Activated naive CD4-positive, alpha-beta T cell treated with anti-CD3 and anti-CD28 coated beads, Interleukin-2, amount 10 ng/mL, durations not matched to agents 7 days and 5 days (primary cell): ENCODE data around the gene POP4.
"Not testable (repeated sequence)": the region's sequence is repeated elsewhere in the genome, so short reads cannot be mapped to it uniquely, and the experiment has no call there.

Source experiments
- CTCF ChIA-PET: fragments of 350-600 bp; sonication (Branson Sonifier 250); formaldehyde crosslinking; loops from one replicate; lab custom pipeline; 2021; ENCODE audit warnings: antibody characterized with exemption; lab: Charles Lee
- DNase-seq: peaks from one replicate; pipeline ENCODE4 v3.0.0-alpha.2; 2020
- H3K27ac Mint-ChIP-seq: one replicate; pipeline ENCODE4 v1.8.0; 2021; ENCODE audit warnings: mild to moderate bottlenecking, moderate library complexity, mixed read lengths
- H3K27me3 Mint-ChIP-seq: one replicate; pipeline ENCODE4 v1.8.0; 2021; ENCODE audit warnings: mild to moderate bottlenecking, mixed read lengths
- H3K36me3 Mint-ChIP-seq: one replicate; pipeline ENCODE4 v1.8.0; 2021; ENCODE audit warnings: mixed read lengths
- H3K4me1 Mint-ChIP-seq: one replicate; pipeline ENCODE4 v1.8.0; 2021; ENCODE audit warnings: mixed read lengths
- H3K4me3 Mint-ChIP-seq: one replicate; pipeline ENCODE4 v1.8.0; 2021; ENCODE audit warnings: mild to moderate bottlenecking, moderate library complexity, mixed read lengths
- H3K9me3 Mint-ChIP-seq: one replicate; pipeline ENCODE4 v1.8.0; 2021; ENCODE audit warnings: mixed read lengths

The POP4 gene

DNA sequence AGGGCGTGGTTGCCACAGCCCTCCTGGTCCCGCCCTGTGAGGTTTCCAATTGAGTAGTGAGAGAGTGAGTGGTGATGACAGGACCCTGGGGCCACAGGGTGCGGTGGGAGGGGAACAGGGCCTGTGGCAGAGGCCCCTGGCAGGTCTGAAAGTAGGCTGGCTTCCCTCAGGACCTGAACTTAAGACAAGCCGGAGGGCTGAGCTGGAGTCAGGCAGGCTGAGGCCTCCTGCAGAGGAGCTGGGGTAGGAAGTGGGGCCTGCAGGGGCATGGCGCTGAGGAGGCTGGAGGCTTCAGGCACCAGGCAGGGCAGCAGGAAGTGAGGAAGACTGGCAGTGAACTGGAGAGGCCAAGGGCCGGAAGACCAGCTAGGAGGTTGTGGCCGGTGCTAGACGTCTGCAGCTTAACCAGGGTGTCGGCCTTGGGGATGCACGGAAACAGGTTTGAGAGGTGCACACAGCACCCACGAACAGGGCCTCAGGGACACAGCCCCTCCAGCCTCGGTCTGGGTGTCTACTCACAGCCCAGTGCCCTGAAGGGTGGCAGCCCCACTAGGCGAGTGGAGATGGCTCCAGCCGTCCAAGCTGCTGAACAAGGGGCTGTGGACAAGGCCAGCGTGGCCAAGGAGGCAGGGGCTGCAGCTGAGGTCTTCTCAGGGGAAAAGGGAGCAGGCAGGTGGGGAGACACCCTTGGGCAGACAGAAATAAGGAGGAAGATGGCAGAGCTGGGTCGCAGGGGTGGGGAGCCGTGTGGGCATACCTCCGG is 17.8 kb downstream of the POP4 start:
- Mint-ChIP-seq H3K27ac (peak overlapping the region; percentile 75), H3K36me3 (no peaks in the 10 kb centered on the region), H3K4me1 (peaks cover 52% of the 10 kb centered on the region), H3K27me3 (peaks cover 17% of the 10 kb centered on the region), H3K4me3 (peak overlapping the region; percentile 30), H3K9me3 (no peaks in the 10 kb centered on the region)
- CTCF ChIA-PET: interaction anchor here (0.9 to 3.5 kb wide), 5 partner anchors 13 to 93 kb away, joined by 3 to 14 read pairs (median 5); no protein-coding TSS in a partner anchor
- DNase-seq: peak; percentile 34

DNA sequence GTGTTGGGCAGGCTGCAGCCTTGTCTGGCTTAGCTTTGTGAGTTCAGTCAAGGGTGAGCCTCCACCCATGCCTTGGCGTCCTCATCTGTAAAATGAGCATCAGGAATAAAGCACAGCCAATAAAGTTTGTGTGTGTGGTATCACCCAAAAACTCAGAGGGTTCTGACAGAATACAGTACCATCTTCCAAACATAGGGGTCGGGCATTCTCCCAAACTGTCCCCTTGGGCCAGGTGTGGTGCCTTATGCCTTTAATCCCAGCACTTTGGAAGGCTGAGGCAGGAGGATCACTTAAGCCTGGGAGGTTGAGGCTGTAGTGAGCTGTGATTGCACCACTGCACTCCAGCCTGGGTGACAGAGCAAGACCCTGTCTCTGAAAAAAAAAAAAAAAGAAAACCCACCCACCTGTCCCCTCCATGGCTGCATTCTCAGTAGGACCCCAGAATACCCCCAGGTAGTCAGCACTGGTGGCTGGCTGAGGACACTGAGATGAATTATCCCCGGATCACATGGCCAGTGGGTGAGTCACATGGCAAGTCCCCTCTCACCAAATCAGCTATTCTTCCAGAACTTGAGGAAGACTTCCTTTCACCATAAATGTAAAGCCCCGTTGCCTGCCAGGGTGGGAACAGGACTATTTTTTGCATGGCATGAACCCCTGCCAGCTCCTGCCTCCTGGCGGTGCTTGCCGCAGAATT is 18.6 kb downstream of the POP4 start:
- Mint-ChIP-seq H3K4me3 (peak overlapping the region; percentile 30), H3K36me3 (no peaks in the 10 kb centered on the region), H3K27ac (peak overlapping the region; percentile 75), H3K27me3 (peaks cover 17% of the 10 kb centered on the region), H3K4me1 (peaks cover 52% of the 10 kb centered on the region), H3K9me3 (no peaks in the 10 kb centered on the region)
- DNase-seq: no peak
- CTCF ChIA-PET: interaction anchor here (0.9 to 3.5 kb wide), 3 partner anchors 14 to 65 kb away, joined by 3 to 14 read pairs (median 5); no protein-coding TSS in a partner anchor

DNA sequence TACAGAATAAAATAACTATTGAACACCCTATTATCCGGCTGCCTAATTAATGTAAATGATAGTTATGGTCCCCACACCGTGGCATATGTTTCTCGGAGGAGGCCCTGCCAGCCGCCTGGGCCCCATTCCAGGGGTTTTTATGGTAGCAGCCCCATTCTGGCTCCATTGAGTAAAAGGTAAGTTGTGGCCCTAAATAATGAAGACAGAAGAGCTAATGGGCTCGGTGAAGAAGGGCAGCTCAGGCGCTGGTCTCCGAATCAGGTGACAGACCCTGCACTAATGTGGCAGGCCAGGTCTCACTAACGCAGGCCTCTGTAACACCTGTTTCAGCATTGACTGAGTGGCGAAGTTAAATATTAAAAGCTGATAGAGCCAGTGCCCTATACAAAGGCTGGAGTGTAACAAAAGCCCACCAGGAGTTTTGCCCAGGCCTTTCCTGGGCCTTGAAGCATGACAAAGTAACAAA is 19.1 kb downstream of the POP4 start:
- Mint-ChIP-seq H3K4me3 (no peak overlapping the region), H3K36me3 (no peaks in the 10 kb centered on the region), H3K4me1 (peaks cover 48% of the 10 kb centered on the region), H3K27ac (no peak overlapping the region), H3K9me3 (no peaks in the 10 kb centered on the region), H3K27me3 (peaks cover 11% of the 10 kb centered on the region)
- DNase-seq: no peak
- CTCF ChIA-PET: interaction anchor here (1.2 to 3.5 kb wide), 2 partner anchors 11 to 14 kb away, joined by 3 to 14 read pairs; no protein-coding TSS in a partner anchor

DNA sequence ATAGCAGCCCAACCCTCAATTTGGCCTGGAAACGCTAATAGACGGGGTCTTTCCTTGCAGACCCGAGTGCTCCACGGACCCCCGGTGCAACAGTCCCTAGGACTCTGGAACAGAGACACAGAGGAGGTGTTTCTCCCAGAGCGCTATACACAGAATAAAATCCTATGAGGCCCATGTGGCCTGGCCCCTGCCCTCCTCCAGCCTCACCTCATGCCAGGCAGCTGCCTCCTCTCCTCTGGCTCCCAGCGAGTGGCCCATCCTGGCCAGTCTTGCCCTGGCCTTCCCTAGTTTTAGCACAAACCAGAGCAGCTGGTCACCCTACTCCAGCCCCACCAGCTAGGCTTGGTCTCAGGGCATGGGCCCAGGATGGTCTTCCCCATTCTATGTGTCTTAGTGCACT is 20.3 kb downstream of the POP4 start:
- no peaks in the 10 kb centered on the region for H3K36me3 Mint-ChIP-seq
- H3K4me3 Mint-ChIP-seq: no peak overlapping the region
- H3K27ac Mint-ChIP-seq: no peak overlapping the region
- H3K4me1 Mint-ChIP-seq: peaks cover 36% of the 10 kb centered on the region
- H3K9me3 Mint-ChIP-seq: no peaks in the 10 kb centered on the region
- peaks cover 6% of the 10 kb centered on the region for H3K27me3 Mint-ChIP-seq
- CTCF ChIA-PET: interaction anchor here (0.6 to 3.5 kb wide), 4 partner anchors 12 to 64 kb away, joined by 3 to 14 read pairs (median 4); partner anchors contain the start of gene POP4
- DNase-seq: no peak

DNA sequence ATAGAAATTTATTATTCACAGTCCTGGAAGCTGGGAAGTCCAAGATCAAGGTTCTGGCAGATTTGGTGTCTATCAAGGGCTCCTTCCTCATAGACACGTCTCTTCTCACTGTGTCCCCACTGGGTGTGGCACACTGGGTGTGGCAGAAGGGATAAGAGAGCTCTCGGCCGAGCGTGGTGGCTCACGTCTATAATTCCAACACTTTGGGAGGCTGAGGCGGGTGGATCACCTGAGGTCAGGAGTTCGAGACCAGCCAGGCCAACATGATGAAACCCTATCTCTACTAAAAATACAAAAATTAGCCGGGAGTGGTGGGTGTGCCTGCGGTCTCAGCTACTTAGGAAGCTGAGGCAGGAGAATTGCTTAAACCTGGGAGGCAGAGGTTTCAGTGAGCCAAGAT is 20.7 kb downstream of the POP4 start:
- CTCF ChIA-PET: interaction anchor here (1.2 to 1.6 kb wide), 2 partner anchors 16 to 20 kb away, joined by 4 read pairs; partner anchors contain the start of gene POP4
- not testable (repeated sequence) for DNase-seq, H3K36me3 Mint-ChIP-seq, H3K4me3 Mint-ChIP-seq, H3K9me3 Mint-ChIP-seq, H3K27ac Mint-ChIP-seq
- Mint-ChIP-seq H3K27me3 (peaks cover 10% of the 10 kb centered on the region), H3K4me1 (peaks cover 31% of the 10 kb centered on the region)

DNA sequence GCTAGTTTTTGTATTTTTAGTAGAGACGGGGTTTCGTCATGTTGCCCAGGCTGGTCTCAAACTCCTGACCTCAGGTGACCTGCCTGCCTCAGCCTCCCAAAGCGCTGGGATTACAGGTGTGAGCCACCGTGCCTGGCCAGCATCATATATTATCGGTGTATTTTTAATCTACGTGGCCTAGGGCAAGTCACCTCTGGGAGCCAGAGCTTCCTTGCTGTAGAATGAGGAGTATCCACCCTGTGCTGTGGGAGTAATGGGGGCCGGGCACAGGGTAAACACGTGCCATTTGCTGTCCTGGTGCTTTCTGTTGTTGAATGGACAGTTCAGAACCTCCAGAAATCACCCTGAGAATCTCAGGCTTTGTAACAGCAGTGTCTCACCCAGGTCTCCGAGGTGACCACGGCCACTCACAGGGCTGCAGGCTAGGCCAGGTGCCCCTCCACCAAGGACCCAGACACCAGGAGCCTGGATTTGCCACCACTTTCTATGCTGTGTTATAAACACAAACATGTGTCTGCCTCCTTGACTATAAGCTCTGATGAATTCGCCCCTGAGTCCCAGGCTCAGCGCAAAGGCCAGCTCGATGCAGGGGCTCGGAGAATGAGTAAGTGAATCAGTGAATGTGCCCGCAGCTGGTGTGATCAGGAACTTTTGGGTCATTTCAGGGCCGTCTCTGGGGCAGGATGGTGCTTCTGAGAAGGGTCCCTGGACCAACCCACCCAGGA is 22.7 kb downstream of the POP4 start:
- Mint-ChIP-seq H3K27ac (no peak overlapping the region), H3K4me1 (peaks cover 12% of the 10 kb centered on the region), H3K36me3 (no peaks in the 10 kb centered on the region), H3K27me3 (peaks cover 19% of the 10 kb centered on the region), H3K4me3 (no peak overlapping the region), H3K9me3 (no peaks in the 10 kb centered on the region)
- CTCF ChIA-PET: no interaction called here
- DNase-seq: no peak

DNA sequence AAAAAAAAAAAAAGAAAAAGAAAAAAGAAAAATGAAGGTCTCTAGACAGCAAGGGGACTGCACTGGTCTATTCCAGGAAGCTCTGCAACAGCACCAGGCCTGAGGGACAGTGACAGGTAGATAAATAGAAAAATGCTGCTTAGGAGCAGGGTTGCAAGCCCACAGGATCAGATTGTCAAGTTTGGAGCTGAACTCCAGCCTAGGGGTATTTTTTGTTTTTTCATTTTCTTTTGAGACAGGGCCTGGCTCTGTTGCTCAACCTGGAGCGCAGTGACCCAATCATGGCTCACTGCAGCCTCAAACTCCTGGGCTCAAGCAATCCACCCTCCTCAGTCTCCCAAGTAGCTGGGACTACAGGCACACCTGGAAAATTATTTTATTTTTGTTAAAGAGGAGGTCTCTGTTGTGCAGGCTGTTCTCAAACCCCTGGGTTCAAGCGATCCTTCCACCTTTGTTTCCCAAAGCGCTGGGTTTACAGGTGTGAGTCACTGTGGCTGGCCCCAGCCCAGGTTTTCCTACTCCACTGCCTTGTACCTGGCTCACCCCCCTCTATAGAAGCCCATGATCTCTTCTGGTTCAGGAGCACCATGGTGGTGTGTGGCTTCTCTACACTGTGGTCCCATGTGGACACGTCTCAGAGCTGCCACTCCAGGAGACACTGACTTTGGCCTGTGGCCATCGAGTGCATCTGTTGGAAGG is 23.9 kb downstream of the POP4 start:
- DNase-seq: no peak
- peaks cover 23% of the 10 kb centered on the region for H3K27me3 Mint-ChIP-seq
- H3K36me3 Mint-ChIP-seq: no peaks in the 10 kb centered on the region
- peaks cover 4% of the 10 kb centered on the region for H3K4me1 Mint-ChIP-seq
- H3K27ac Mint-ChIP-seq: no peak overlapping the region
- CTCF ChIA-PET: interaction anchor here (0.6 kb wide), 1 partner anchor 23 kb away, joined by 3 read pairs; no protein-coding TSS in a partner anchor
- H3K4me3 Mint-ChIP-seq: no peak overlapping the region
- H3K9me3 Mint-ChIP-seq: no peaks in the 10 kb centered on the region

DNA sequence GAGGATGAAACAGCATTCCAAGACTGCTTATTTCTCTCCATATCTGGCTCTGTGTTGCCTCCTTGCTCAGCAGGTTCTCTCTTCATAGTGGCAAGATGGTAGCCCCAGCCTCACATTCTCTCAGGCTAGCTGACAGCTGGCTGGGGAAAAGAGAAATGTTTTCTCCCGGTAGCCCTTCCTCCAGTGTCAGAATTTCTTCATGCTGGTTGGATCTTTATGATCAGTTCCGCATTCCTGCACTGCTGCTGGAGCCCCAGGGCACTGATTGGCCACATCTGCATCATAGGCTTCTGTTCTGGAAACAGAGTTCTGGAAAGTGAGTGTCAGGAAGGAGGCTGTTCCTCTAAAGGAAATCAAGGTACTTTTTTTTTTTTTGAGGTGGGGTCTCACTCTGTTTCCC is 24.6 kb downstream of the POP4 start:
- Mint-ChIP-seq H3K9me3 (no peaks in the 10 kb centered on the region), H3K4me1 (peaks cover 2% of the 10 kb centered on the region), H3K27ac (no peak overlapping the region), H3K27me3 (peaks cover 24% of the 10 kb centered on the region), H3K4me3 (no peak overlapping the region), H3K36me3 (no peaks in the 10 kb centered on the region)
- CTCF ChIA-PET: no interaction called here
- no peak for DNase-seq

DNA sequence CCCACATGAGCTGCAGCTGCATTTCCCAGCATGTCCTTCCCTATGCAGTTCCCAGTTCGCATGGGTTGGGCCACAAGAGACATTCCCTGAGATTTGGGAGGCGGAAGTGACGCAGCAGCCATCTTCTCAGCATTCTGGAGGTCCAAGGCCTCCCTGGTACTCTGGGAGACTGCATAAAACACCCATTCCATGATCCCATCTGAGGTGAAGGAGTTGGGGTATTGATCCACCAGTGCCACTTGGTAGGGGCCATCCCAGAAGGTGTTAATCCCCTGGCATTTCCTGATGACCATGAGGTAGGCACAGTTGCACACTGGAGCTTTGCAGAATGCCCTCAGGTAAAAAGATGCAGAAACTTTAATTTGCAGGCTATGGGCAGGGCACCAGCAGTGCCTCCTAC is 25.4 kb downstream of the POP4 start:
- Mint-ChIP-seq H3K36me3 (no peaks in the 10 kb centered on the region), H3K27me3 (peaks cover 24% of the 10 kb centered on the region), H3K9me3 (no peaks in the 10 kb centered on the region), H3K27ac (no peak overlapping the region), H3K4me3 (no peak overlapping the region), H3K4me1 (peaks cover 2% of the 10 kb centered on the region)
- no peak for DNase-seq
- CTCF ChIA-PET: interaction anchor here (0.9 kb wide), 1 partner anchor 22 kb away, joined by 3 read pairs; no protein-coding TSS in a partner anchor

DNA sequence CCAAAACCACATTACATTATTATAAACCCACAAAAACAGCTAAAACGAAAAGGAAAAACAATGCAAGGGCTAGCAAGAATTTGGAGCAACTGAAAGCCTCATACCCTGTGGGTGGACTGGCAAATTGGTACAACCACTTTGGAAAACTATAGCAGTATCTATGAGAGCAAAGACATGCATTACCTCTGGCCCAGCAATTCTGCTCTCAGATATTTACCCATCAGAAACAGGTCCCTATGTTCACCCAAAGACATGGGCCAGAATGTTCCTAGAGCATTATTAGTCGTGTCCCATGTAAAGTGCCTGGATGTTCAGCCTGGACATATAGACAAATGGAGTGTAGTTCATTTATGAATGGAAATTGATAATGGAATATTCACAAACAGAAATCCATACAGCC is 27.9 kb downstream of the POP4 start:
- CTCF ChIA-PET: no interaction called here
- H3K27ac Mint-ChIP-seq: no peak overlapping the region

DNA sequence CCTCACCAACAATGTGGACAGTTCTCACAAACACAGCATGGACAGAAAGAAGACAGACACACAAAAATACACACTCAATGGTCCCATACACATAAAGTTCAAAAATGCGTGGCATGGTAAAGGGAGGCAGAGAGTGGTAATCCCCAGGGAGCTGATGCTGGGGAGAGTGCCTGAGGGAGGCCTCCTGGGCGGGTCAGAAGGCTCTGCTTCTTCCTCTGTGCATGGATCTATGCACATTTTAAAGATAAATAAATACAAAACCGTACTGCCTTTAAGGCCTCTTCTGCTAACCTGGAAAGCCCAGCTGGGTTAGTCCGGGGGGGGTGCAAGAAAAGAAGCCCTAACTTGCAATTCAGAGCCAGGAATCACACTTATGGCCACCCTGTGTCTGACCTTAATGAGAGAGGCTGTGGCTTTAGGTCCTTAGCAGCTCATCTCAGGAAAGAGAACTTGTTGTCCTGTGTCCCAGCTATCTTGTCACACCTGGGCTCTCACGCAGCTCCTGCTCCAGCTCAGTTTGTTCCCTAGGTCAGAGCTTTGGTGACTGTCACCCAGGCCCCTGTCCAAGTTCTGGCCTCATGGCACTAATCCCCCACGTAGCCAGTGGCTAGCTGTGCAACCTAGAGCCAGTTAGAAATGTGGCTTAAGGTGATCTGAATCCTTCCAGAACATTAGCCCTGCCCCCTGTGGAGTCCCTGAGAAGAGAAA is 28.5 kb downstream of the POP4 start:
- no peaks in the 10 kb centered on the region for H3K9me3 Mint-ChIP-seq
- H3K36me3 Mint-ChIP-seq: no peaks in the 10 kb centered on the region
- H3K4me1 Mint-ChIP-seq: no peaks in the 10 kb centered on the region
- CTCF ChIA-PET: no interaction called here
- no peak overlapping the region for H3K27ac Mint-ChIP-seq
- peaks cover 24% of the 10 kb centered on the region for H3K27me3 Mint-ChIP-seq
- DNase-seq: no peak
- H3K4me3 Mint-ChIP-seq: no peak overlapping the region

More for the DNA sequence above, 27.9 kb downstream of the POP4 start:
- no peak for DNase-seq
- Mint-ChIP-seq H3K27me3 (peaks cover 24% of the 10 kb centered on the region), H3K4me3 (no peak overlapping the region), H3K36me3 (no peaks in the 10 kb centered on the region), H3K9me3 (no peaks in the 10 kb centered on the region), H3K4me1 (no peaks in the 10 kb centered on the region)

DNA sequence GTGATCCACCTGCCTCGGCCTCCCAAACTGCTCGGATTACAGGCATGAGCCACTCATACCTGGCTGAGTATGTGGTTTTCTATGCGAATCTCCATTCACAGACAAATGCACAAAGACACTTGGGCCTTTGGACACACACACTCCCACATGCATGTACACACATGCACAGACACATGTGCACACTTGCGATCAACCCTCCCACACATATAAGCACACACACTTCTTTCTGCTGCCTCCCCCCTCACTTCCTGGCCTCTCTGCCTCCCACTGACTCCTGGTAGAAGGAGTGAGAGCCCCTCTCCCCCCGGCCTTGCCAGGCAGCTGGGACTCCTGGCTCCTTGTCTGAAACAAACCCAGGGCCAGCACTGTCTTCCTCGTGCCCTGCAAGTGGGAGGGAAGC is 29.9 kb downstream of the POP4 start:
- no peak for DNase-seq
- Mint-ChIP-seq H3K27me3 (peaks cover 22% of the 10 kb centered on the region), H3K27ac (no peak overlapping the region), H3K36me3 (no peaks in the 10 kb centered on the region), H3K4me1 (no peaks in the 10 kb centered on the region), H3K4me3 (no peak overlapping the region), H3K9me3 (no peaks in the 10 kb centered on the region)
- CTCF ChIA-PET: no interaction called here
